Superior temporal gyrus (tissue), 1 donor: ENCODE measurements around the gene DACH1.

Experiments used
- DNase-seq: peaks from one replicate; pipeline ENCODE4 v3.0.0-alpha.2; 2016; ENCODE audit errors: extremely low spot score

DACH1 gene

DNA sequence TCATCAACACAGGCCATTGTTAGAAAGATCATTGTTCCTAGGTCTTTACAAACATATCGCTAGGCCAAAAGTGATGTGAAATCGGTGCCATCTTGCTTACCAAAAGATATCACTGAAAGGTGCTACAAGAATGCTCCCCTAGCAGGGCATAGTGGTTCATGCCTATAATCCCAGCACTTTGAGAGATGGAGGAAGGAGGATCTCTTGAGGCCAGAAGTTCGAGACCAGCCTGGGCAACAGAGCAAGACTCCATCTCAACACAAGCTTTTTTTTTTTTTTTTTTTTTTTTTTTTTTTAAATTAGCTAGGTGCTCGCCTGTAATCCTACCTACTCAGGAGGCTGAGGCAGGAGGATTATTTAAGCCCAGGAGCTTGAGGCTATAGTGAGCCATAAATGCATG lies 92.1 kb downstream of the DACH1 start:
- DNase-seq = no peak

DNA sequence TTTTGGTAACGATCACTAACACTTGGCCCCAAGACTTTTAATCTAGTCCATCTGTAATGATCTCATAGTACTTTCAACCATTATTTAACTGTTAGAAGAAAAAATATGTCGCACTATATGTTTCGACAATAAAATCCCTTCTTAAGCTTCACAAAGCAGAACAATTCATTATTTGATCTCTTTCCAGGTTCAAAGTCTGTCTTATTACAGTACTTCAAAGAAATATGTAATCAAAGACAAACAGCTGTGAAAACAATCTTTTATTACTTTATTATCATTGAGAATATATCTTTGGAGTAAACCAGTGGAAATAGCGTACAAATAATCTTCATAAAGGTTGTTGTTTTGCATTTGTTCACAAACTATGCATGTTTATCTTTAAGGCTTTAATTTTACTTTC lies 93.5 kb downstream of the DACH1 start:
- DNase-seq = no peak

DNA sequence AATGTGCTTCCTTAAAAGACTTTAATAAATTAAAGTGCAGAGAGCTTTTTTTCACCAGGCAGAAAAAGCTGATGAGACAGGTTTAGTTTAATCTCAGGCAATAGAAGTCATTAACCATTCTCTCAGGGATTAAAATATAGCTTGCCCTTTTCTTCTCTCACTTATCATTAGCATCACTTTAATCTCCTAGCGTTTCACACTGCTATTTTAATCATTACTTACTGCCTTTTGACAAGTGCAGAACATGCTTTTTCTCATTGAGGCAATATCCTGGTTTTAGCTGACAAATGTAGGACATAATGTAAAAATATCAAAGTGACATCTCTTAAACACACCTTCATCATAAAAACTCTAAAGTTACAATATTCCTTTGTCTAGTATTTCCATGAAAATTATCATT lies 94.6 kb downstream of the DACH1 start:
- no peak for DNase-seq

DNA sequence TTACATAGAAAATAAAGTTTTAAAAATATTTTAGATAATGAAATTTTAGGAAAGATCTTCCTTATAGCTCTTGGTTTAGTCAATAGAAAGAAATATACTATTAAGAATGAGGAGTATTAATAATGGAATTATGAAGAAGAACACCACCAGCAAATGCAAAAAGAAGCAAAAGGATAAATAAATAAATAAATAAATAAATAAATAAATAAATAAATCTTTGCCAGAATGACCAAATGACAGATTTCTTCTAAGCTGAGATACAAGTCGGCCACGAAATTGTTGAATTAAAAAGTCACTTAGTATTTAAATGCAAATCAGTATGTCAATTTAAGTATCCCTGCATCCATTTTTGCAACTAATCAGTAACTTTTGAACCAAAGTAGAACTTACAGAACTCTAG lies 95.9 kb downstream of the DACH1 start:
- no peak for DNase-seq

DNA sequence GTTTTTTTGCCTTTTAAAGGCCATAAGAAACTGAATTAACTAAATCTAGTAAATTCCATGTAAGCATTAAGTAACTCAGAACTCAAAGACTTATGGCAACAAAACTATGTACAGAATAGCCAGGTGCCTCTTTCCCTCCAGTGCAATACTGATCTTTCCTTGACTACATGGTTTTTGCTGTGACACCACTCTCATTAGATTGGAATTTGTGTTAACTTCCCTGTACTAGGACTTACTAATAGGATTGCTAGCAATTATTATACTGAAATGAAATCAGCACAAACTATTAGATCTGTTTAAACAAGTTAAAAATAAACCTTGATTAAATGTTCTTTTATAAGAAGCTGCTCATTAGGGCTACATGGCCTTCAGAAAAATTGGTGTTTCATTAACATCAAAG lies 96.3 kb downstream of the DACH1 start:
- no peak for DNase-seq

DNA sequence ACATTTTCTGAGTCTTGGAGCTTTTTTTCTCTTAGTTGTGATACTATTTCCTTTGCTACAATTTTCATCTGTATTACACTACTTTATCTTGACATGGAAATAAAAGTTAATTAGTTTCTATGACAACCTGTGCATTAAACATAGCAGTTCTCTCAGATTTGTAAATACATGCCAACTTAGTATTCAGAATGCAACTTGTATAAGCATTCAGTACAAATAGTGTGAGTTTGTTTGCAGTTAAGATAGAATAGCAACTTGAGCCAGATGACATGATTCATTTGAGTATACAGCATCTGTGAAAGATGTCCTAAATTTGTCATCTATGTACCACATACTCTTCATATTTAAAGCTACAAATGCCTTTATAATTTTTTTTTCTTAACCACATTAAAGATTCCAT lies 98.1 kb downstream of the DACH1 start:
- no peak for DNase-seq

DNA sequence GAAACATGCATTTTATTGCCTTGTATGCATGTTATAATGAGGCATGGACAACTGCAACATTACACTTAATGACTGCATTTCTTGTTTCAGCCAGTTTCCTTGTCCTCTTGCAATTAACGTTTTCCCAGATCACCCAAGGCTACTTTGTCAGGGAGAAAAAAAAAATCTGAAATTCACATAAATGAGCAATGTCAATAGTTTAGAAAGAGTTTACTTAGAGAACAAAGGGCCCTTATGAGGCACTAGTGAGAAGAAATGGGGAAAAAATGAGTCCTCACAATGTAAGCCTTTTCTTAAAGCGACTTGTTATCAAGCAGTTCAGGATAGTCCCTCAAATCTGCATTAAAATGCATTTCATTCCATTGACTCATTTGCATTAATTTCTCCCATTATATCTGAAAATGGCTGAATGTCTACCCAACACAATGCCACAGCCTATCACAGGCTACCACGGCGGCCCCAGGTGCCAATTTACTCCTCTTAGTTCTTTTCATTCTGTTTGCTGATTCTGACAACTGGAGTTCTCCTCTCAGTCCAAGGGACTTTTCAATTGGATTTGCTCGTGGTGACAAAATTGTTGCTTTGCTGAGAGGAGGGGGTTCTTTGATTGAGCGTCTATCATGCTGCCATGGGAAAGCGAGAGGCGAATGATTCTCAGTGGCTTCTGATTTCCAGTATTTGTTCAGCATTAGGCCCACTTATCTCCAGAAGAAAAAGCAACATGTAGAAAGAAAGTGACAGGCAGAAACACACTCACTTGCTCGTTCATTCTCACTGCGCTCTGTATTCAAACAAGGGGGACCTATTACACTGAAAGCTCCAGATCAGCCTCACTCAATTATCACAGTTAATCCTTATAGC lies 107.1 kb downstream of the DACH1 start:
- no peak for DNase-seq

DNA sequence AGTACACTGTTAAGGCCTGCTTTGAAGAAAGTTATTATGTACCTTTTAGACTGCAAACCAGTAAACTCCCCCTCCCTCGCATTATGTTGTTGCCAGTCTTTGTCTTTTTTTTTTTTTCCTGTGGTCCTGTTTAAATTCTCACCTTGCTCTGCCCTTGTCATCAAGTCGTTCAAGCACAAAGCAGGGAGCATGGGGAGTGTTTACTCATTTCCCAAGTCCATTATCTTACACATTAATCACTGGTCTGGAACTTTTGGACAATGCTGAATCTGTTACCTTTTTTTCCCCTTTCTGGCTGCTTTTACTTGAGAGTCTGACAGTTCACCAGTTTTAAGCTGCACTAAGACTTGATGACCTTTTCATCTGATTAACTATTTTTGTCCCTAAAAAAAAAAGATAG lies 108.2 kb downstream of the DACH1 start:
- DNase-seq = no peak

DNA sequence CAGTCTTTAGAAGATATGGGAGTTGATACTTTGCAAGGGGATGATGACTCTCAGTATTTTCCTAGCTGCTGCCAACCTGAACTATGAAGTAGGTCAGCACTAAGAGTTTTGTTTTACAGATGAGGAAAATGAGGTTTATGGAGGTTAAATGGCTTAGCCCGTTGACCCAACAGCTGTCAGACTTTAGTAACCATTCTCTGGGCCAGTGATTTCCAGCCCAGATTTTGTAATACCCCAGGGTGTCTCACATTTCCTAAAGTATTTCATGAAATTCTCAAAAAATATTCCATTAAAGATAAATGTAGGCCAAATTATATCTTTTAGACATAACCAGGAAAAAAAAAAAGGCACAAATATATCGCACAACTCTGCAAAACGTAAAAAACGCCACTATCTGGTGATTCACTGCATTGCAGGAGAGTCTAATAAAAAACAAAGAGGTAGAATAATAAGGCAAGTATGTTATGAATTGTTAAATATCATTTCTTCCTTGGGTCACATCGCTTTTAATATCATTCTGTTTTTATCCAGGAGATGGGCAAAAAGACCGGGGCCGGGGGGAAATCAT lies 112.5 kb downstream of the DACH1 start:
- DNase-seq = no peak

DNA sequence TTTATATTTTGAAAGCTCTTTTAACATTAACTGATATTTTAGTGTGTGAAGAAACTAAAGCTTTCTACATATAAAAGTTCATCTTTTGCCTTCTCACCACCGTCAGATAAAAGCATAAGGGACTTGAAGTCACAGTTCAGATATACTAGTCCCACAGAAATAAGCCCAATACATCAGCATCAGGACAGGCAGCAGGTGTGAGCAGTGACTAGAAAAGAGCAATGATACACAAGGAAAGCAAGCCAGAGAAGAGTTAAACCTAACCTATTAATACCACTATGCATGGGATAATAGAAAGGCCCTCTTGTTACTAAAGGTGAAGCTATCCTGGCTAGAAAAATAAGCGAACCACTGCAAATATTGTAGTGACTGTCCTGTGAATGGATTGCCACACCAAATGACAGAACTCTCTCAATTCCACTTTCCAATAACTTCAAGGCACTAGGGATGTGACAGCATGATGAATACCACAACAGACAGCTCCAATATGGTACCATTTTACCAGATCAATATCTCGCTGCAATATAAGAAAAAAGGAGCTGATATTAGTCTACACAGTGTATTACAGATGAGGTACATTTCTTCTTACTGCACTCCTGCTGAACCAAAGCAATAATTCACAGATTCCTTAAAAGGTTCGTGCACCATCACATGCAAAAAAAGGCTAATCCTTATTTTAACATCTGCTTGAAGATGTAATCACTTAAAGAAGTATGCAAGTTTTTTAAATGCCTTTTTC lies 114.1 kb downstream of the DACH1 start:
- DNase-seq = no peak

DNA sequence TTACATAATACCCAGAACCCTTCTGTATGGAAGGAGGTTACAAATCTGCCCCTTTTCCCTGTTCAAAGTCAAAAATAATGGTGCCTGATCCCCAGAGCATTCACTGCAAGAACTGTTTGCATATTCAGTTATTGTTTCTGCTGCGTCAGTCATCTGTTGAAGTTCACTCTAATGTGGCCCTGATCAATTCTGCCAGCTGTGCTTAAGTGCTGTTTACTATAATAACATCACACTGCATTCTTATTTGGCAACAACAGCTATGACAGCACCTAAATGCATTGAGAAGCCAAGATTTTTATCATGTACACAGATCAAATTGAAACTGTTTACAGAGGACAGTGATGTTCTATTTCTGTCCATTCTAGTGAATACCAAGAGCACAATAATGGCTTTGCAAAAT lies 115.9 kb downstream of the DACH1 start:
- no peak for DNase-seq

DNA sequence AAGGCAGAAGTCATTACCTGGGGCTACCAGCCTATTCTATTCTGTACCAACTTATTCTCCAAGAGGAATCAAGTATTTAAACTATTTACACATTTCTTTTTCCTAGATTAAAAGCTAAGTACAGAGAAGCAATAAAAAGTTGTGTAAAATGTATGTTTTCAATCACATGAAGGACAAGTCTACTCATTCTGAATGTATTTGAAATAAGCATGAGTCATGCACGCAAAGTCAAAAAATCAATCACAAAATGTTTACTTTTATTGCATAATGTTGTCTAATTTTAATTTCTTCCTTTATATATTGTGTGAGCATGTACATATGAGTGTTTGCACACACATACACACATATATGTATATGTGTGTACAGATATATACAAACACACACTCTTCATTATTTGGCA lies 136.7 kb downstream of the DACH1 start:
- no peak for DNase-seq

DNA sequence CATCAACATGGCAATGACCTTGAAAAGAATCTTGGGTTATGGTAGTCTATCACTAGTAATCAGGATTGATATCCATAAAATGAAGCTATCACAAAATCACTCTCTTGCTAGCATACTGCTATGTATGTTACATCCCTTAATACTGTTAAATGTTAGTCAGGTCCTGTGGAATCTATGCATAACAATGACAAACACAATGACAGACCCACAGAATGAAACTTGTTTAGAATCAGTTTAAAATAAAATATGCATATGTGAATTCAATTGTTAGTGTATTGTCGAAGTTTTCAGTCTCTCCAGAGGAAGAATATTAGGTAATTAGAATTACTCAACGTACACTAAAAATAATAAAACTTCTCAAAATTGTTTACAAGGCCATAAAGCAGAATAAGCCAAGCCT lies 137.6 kb downstream of the DACH1 start:
- DNase-seq = no peak

DNA sequence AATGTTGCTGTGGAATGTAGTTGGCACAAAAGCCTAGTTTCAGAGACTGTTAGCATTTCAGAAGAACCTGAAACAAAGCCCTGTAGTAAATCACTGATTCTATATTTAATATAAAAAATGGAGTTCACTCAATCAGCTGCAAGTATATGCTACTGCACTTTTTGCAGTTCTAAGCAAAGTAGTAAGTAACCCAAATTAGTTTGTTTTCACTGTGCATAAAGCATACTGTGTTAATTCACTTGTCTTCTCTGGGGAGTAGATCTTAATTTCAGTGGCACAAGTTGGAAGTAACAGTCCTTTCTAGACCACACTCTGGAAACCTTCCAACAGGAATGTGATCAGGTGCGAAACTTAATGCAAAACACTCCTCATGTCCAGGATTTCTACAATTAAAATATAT lies 139.3 kb downstream of the DACH1 start:
- no peak for DNase-seq

DNA sequence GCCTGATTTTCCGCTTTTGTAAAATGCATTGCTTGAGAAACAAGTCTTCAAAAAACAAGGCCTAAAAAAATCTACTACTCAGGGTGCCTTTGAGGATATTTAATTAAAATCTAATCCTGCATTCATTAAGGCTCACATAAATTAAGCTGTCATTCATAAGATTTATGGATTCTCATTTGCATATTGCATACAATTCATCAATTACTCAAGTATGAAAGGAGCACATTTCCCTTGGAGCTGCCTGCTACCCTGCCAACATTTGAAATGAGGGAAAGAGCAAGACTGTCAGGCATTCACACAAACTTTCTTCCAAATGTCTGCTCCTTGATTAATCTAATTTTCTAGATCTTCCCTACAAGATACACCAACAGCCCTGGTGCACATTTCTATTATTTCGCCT lies 140.0 kb downstream of the DACH1 start:
- no peak for DNase-seq

DNA sequence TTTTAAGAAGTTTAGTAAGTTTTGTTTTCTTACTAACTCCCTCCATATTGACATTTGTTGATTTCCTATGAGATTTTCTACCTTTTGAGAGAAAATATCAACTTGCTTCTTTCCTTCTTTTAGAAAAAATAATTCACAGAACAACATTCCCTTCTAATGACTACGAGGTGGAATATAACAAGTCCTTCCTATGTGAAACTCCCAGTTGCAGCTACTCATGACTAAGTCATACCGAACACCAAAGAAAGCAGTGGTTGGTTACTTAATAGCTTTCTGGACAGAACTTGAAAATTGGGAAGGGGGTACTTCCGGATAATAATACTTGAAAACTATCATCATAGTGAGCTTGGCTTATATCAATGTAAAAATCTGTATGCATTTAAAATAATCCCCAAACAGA lies 144.8 kb downstream of the DACH1 start:
- DNase-seq = no peak

DNA sequence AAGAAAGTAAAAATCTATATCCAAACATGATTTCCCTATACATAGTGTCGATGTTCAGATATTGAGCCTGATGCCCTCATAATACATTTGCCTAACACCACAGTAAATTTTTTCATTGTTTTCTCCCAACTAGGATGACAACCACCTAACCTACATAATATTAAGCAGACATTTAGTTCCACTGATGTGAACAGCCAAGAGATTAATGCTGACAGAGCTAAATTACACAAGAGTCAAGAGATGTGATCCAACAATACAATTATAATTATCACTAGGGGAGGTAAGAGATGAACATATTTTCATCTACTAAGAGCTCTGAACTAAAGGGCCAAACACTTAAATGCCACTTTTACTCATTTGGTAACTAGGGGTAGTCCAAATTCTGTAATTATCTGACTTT lies 145.9 kb downstream of the DACH1 start:
- DNase-seq = no peak

DNA sequence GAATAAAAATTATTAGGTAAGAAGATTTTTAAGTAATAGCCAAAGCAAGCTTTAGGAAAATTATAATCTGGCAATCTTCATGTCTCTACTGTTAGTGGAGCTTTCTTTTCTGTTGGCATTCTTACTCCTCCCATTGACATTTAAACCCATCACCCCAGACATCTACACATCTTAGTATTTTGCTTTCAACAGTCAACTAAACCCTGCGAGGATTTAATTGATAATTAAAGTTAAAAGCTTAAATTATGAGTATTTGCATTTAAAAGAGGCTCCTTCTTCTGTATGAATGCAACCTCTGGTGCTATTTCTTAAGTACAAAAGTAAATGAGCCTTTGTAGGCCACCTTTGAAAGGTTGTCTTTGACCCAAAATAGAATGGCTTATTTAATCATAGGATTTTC lies 148.1 kb downstream of the DACH1 start:
- DNase-seq = no peak

DNA sequence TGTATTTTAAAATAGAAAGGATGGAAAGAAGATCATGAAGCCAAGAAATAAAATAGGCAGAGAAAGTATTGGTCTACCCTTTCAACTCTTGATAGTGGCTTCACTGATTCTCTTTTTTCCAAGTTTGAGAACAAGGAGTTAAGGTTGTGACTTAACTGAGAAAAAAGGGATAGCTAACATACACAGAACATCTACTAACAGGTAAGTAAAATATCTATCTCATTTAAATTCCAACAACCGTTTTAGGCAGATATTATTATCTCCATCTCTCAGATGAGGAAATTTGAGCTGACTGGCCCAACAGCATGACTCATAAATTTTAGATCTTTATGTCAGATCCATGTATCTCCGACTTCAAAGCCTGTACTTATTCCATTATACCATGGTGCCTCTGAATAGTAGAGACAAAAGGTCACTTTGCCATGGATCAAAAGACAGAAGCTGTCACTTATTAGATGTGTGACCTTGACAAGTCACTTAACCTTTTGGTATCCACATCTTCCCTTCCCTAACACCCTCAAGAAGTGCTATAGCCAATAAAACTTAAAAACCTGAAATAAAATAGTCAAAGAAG lies 152.1 kb downstream of the DACH1 start:
- no peak for DNase-seq

DNA sequence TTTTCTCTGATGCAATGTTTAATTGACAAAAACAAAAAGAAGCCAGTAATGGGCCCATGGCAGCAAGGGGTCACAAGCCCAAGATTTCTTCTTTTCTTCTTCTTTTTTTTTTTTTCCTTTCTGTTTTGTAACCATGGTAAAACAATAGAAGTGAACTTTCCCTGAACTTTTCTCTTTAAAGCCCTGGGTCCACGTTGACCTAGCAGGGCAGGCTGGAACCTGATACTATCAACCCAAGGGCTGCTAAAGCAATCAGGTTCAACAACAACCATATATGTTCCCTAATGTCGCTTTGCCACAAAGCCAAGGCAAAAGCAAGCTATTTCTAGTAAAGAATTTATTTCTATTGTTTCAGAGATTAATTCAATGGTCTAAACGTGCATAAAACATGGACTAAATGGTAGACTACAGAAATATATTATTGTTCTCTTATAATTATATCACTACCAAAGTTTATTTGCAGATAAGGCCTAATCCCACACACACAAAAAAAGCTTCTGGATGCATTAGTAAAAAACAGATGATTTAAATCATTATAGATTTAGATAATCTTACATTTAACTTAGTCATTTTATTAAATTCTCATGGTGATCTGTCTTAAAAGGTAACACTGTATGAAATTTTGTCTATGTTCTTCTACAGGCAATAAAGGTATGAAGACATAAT lies 153.9 kb downstream of the DACH1 start:
- DNase-seq = no peak

DNA sequence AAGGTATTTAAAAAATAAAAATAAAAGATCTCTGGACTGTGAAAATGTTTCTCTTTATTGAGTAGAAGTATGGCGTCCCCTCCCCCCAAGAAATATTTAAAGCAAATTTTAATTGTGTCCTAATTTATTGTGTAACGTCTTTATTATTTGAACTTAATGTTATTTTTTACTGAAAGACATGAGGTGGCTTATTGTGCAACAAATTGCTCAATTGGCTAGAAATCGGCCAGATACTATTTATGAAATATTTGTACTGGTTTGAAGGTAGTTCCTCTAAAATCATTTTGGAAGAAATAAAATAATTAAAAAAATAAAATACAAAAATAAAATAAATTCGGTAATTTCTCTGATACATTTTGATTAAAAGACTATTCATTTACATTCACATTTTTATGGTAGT lies 162.3 kb downstream of the DACH1 start:
- DNase-seq = no peak

DNA sequence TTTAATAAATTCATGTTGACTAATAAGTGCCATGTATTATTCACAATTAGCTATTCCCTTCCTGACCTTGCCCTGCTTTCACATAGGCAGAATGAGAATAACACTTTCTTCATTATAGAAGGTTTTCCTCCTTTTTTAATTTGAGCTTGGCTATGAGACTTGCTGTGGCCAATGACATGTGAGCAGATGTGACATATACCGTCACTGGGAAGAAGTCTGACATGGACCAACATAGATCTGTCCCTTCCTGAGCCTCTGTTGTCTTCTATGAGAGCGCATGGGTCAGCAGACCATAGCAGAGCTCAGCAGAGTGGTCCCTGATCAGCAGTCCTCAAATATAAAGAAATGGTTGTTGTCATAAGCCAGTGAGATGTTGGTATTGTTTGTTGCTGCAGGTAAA lies 163.9 kb downstream of the DACH1 start:
- no peak for DNase-seq
